GM18870 (cell line): ENCODE results near the gene TUBB1.
"Not testable (repeated sequence)": the region's sequence is repeated elsewhere in the genome, so short reads cannot be mapped to it uniquely, and the experiment has no call there.

Source experiments
- ATAC-seq: cut with Tn5 transposase; IDR thresholded peaks from one replicate; pipeline ENCODE4 v1.9.1; 2021; ENCODE audit warnings: moderate library complexity; ENCODE audit not compliant: unreplicated experiment

Gene TUBB1

DNA sequence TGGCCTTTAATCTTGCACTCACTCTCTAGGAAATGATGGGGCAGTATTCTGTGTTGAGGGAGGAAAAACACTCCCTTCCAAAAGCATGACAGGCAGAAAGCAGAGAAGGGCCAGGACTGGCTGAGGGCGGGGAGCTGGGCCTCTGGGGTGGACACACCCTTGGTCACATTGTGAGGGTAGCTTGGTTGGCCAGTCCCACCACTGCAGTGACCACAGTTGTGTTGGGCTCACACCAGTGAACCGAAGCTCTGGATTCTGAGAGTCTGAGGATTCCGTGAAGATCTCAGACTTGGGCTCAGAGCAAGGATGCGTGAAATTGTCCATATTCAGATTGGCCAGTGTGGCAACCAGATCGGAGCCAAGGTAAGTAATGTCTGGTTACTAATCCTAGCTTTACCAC lies at the start of gene TUBB1:
TSS of gene TUBB1 (plus strand) at position 213 of the 400 bp plus-strand sequence. CDS start at position 307, 94 bp downstream.
- ATAC-seq: no peak

DNA sequence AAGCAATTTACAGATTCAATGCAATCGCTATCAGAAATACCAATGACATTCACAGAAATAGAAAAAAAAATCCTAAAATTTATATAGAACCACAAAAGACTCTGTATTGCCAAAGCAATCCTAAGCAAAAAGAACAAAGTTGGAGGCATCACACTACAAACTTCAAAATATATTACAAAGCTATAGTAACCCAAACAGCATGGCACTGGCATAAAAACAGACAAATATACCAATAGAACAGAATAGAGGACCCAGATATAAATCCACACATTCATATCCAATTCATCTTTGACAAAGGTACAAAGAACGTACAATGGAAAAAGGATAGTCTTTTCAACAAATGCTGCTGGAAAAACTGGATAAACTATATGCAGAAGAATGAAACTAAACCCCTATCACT lies 49.8 kb upstream of the TUBB1 start:
- ATAC-seq: no peak

DNA sequence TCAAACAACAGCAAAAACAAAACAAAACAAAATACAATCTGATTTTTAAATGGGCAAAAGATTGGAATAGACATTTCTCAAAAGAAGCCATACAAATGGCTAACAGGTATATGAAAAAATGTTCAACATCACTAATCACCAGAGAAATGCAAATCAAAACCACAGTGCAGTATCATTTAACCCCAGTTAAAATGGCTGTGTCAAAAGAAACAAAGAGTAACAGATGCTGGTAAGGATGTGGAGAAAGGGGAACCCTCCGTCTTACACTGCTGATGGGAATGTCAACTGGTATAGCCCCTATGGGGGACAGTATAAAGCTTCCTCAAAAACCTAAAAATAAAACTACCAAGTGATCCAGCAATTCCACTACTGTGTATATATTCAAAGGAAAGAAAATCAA lies 49.1 kb upstream of the TUBB1 start:
- ATAC-seq: no peak

DNA sequence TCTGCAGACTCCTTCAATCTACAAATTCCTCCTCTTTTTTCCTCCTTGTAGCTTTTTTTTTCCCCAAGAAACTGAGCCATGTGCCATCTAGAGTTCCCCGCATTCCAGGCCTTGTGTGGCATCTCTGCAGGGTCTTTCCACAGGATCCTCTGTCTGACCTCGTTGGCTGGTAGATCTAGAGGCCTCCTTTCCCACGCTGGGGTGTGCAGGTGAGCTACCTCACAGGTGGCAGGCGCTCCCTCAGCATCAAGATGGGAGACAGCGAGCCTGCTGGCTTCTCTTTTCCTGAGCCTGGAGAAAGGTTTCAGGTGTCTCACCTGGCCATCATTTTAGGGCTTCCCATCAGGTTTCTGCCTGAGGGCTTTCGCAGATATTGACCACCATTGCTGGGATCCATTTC lies 47.8 kb upstream of the TUBB1 start:
- no peak for ATAC-seq

DNA sequence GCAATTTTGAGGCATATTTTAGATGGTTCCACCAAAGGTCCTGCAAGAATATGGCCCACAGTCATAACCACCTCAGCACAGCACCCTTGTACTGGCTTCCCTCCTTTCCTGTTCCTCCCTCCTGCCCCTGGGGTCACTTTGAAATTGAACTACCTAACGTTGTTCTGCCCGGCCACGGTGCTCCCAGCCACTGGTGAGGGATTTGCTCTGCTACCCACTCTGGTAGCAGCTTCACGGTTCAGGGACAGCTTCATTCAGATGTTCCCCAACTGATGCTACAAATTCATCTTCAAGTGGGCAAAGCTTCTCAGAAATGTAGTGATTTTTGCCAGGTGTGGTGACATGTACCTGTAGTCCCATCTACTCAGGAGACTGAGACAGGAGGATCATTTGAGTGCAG lies 46.0 kb upstream of the TUBB1 start:
- ATAC-seq: no peak

DNA sequence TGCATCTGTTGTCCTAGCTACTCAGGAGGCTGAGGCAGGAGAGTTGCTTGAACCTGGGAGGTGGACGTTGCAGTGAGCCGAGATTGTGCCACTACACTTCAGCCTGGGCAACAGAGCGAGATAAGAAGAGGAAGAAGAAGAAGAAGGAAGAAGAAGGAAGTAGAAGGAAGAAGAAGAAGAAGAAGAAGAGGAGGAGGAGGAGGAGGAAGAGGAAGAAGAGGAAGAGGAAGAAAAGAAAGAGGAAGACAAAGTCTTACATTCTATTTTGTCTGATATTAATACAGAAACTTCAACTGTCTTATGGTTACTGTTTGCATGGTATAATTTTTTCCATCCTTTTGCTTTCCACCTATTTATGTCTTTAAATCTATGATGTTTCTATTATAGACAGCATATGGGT lies 45.4 kb upstream of the TUBB1 start:
- no peak for ATAC-seq

DNA sequence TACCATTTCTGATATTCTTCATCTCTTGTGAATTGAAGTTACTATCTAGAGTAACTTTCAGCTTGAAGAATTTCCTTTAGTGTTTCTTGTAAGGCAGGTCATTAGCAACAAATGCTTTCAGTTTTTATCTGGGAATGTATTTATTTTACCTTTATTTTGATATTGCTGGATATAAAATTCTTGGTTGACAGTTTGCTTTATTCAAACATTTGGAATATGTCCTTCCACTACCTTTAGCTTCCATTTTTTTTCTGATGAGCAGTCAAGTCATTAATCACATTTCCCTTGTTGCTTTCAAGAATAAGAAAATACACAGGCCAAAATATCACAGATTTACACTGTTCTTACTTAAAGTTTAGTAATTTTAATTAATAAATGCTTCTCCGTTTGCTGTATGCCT lies 43.9 kb upstream of the TUBB1 start:
- ATAC-seq: no peak

DNA sequence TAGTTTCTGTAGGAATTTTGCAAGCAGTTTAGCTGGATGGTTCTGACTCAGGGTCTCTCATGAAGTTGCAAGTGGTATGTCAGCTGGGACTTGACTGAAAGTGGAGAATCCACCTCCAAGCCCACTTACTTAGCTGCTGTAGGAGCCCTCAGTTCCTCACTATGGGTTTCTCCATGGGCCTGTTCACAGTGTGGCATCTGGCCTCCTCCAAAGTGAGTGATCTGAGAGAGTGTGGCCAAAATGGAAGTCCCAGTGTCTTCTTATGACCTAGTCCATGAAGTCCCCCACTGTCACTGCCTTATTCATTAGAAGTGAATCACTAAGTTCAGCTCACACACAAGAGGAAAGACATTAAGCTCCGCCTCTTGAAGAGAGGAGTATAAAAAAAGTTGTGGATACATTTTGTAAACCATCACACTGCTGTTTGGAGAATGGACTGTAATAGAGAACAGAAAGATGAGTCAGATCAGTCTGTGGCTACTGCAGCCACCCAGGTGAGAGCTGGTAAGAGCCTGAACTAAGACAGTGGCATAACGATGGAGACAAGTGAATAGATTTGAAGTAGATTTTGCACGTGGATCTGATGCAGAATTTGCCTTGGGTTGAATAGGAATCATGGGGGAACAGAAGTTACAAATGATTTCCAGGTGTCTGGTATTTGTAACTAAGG lies 43.0 kb upstream of the TUBB1 start:
- no peak for ATAC-seq

DNA sequence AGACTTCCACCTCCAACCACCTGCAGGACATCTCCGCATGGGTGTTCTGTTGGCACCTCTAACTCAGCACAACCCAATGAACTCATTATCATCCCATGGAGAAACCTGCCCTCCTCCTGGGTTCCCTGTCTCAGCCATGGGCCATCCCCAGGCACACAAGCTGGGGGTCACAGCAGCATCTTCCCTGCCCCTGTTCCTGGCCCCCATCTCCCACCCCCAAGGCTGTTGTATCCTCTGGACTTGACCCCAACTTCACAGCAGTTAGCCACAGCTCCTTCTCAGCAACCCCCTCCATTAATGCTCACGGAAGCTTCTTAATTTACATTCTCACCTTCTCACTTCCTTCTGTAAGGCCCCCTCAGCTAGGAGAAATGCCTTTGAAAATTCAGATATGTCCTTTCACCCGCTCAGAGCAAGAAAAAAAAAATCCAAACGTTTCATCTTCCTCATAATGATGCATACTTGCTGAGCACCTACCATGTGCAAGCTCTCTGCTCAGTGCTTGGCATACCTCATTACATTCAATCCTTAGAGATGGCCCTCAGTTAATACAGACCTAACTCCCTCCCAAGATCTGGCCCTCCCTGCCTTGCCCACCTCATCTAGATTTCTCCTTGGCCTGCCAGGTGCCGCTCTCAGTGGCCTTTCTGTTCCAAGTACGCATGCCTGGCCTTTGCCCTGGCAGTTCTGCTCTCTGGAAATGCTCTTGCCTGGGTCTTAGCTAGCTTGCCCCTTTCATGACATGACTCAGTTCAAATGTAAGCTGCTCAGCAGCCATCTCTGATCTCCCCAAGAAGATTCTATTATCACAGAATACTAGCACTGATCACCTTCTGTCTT lies 40.7 kb upstream of the TUBB1 start:
- ATAC-seq: no peak

DNA sequence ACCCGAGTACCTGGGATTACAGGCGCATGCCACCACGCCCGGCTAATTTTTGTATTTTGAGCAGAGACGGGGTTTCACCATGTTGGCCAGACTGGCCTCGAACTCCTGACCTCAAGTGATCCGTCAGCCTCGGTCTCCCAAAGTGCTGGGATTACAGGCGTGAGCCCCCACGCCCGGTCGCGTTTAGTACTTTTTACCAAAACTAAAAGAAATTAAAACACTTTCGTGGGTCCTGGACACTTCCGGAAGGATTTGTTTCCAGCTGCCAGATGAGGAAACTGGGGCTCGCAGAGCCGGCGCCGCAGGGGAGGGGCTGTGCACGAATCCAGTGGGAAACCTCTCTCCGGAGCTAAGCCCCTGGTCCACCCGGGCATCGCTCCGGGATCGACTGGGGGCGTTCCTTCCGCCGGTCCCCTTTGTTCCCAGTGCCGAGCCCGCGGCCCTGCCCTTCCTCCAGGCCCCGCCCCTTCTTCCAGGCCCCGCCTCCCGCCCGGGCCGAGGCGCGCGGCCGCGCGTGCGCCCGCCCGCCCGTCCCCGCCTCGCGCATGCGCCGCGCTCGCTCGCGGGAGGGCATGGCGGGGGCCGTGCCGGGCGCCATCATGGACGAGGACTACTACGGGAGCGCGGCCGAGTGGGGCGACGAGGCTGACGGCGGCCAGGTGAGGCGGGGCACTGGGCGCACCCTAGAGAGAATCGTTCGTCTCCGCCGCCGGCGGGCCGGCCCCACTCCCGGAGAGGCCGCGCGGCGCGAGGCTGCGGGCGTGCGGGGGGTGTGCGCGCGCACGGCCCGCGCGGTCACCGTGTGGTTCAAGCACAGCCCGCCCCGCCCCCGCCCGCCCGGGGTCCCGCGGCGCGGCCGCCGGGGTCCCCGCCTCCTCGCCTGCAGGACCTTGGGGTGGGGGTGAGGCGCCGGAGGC lies 38.3 kb upstream of the TUBB1 start, which contains the start of gene NELFCD:
TSS of gene NELFCD (plus strand) at position 546 of the 917 bp plus-strand sequence. CDS start at position 600, 54 bp downstream.
- ATAC-seq: no peak

DNA sequence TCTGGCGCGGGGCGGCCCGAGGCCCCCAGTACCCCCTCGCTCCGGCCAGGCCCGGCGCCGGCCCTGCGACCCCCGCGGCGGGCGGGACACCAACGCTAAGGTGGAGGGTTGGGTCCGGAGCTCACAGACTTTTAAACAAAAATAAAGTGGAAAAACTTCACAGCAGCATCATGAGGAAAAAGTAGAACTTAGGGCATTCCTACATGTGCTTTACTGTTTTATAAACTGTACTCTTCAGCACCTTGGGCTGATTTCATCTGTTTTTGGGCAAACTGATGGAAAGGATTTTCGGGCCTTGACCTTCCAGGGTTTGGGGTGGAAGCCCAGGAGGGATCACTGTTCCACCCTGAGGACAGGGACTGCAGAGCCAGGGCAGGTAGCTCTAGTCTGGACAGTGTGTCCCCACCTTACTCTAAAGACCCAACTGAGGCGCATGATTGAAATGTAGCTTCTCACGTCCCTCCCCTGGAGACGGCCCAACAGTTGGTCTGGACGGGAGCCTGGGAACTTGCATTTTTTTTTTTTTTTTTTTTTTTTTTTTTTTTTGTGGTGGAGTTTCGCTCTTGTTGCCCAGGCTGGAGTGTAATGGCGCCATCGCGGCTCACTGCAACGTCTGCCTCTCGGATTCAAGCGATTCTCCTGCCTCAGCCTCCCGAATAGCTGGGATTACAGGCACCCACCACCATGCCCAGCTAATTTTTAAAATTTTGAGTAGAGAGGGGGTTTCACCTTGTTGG lies 37.4 kb upstream of the TUBB1 start:
- ATAC-seq: no peak

DNA sequence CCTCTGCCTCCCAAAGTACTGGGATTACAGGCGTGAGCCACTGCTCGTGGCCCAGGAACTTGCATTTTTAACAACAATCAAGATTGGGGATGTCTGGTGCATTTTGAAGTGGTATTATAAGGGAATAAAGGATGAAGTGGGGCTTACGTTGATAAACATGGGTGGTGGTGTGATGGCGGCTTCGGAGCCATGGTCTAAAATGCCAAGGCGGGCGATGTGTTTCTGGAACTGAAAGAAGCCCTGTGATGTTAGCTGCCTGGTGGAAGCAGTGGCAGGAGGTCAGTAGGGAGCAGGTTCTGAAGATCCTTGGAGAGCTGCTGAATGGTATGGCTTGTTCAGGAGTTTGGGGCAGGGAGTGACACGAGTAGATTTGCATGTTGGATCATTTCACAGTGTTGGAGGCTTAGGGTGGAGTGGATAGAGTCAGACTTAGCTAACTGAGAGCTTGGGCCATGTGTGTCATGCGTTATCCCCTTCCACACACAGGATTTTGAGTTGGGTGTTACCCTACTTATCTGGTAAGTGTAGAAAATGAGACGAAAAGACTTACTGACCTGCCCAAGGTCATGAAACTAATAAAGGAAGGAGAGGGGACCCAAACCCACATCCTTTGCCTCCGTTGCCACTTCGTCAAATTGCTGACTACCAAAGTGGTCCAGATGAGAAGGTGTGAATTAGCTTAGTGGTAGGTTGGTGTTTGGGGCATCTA lies 36.7 kb upstream of the TUBB1 start:
- no peak for ATAC-seq

DNA sequence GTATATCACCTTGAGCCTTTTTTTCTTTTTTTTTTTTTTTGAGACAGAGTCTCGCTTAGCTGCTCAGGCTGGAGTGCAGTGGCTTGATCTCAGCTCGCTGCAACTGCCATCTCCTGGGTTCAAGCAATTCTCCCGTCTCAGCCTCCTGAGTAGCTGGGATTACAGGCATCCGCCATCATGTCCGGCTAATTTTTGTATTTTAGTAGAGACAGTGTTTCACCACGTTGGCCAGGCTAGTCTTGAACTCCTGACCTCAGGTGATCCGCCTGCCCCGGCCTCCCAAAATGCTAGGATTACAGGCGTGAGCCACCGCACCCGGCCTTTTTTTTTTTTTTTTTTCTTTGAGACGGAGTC lies 36.1 kb upstream of the TUBB1 start:
- not testable (repeated sequence) for ATAC-seq

DNA sequence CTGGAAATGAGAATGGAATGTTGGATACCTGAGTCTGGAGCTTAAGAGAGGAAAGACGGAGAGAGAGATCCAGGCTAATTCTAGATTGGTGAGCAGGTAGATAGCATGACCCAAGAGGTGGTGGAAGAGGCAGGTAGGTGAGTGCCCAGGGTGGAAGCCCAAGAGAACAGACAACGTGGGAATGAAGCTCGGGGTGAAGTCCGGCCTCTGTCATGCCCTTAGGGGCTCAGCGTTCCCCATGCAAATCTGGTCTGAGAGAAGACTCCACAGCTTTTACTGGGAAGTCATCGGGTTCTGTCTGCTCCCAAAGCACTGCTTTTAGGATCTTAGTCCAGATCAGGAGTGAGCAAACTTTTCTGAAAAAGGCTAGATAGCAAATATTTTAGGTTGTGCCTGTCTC lies 34.5 kb upstream of the TUBB1 start:
- ATAC-seq: no peak

DNA sequence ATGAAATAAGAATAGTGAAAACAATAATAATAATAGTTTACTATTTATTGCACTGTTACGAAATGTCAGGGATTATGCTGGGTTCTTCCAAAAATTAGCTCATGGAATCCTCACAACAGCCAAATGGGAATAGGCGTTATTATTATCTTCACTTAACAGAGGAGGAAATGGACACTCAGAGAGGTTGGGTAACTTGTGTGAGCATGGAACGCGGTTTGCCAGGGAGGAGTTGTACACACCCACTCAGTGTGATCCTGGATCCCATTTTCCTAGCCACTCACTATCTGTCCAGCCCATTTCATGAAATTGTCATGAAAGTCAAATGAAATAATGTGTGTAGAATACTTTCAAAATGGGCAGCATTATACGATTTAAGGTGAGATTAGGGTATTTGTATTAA lies 33.6 kb upstream of the TUBB1 start:
- ATAC-seq: no peak

DNA sequence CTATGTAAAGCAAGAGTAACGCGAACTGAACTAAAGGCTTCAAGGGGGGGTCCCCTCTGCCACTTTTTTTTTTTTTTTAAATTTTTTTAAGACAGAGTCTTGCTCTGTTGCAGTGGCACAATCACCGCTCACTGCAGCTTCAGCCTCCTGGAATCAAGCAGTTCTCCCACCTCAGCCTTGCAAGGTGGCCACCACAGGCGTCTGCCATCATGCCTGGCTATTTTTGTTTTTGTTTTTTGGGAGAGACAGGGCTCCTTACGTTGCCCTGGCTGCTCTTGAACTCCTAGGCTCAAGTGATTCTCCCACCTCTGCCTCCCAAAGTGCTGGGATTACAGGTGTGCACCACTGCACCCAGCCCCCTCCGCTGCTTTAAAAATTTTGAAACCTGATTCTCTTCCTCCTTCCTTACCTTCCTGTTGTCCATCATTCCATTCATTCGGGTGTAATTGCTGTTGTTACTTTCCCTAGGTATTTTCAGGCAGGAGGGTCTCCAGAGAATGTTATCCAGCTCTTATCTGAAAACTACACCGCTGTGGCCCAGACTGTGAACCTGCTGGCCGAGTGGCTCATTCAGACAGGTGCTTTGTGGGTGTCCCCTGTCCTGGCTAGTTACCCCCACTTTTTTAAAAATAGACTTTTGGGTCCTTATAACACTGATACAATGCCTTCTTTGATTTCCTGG lies 32.8 kb upstream of the TUBB1 start:
- ATAC-seq: no peak

DNA sequence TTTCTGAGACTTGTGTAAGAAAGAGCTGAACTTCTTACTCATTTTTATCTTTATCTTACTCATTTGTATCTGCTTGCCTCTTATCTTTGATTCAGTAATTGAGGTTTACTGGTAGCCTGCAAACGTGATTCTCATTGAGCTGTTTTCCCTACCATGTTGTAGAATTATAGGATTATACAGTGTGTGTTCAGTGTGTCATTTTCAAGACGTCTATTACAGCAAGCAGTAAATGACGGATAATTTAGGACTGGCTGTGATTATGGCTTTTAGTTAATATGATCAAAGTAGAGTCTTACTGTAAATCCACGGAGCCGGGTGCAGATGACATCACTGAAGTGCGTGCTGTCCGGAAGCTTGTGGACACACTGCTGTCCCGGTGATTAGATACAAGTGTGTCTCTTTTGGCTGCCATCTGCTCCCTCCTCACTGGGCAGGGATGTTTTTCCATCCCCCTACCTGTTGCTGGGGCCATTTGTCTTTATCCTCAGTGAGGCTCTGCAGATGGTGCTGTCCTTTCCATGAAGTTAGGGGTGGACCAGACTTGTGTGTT lies 32.2 kb upstream of the TUBB1 start:
- ATAC-seq: no peak

DNA sequence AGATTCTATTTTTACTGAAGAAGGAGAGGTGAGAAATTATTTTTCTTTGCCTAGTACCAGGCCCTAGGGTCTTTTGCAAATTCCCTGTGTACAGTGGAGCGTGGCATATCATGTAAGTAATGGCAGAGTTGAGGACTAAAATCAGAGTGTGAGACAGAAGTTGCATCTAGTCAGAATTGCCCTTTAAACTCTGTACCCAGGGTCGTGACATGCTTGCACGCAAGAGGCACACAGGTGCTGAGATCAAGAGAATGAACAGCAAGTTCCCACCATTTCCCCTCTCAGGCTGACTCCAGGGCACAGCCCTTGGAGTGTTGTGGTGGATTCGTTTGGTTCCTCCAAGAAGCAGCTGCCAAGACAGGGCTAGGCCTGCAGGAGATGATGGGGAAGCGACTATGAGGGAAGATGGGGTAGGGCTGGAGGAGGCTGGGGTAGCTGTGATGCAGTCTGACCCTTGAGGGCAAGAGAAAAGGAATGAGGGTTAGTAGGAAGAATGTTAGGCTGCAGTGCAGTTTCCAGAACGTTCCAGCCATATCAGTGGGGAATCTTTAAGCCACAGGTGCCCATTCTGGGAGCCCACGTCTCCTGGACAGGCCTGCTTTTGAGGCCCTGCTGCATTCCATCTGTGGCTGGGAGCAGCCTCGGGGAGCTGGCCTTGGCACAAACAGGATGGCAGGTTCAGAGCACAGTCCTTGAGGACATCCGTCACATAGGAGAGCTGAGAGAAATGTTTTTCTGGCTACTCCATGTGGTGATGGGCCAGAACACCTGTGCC lies 31.3 kb upstream of the TUBB1 start:
- ATAC-seq: no peak

DNA sequence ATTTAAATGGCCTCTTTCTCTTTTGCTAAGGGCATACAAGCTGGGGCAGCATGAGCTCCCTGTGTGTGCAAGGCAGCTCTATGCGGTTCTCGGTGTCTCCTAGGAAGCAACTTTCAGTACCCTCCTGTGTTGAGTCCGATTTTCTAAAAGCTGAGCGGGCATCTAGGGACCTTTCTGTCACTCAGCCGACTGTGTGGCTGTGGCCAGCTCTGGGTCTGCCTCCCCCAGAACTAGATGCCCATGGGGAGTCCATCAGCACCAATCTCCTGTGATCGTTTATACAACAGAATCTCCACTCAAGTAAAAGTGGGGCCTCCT lies 30.7 kb upstream of the TUBB1 start:
- ATAC-seq: no peak
